HepG2 (cell line): Measurements from ENCODE around the gene ZNF655.

Experiments used
- ATAD3A ChIP-seq: sonication (generic); formaldehyde crosslinking; IDR thresholded peaks from 2 replicates; pipeline ENCODE4 v1.4.0; 2020; ENCODE audit warnings: missing genetic modification reagents
- CTCF ChIP-seq: sonication (generic); formaldehyde crosslinking; IDR thresholded peaks from 2 replicates; pipeline ENCODE4 v1.5.0; 2020; ENCODE audit warnings: mild to moderate bottlenecking, missing genetic modification reagents, moderate library complexity
- ETV6 ChIP-seq: sonication (generic); formaldehyde crosslinking; conservative IDR thresholded peaks from 2 replicates; pipeline ENCODE4 v1.4.0; 2020; ENCODE audit warnings: missing genetic modification reagents
- PCBP1 ChIP-seq: fragments of 200-400 bp; formaldehyde crosslinking; IDR thresholded peaks from 2 replicates; pipeline ENCODE4 v1.6.1; 2017; ENCODE audit warnings: mild to moderate bottlenecking, low read depth, low read length, borderline replicate concordance
- POLR2G ChIP-seq: fragments of 200-400 bp; formaldehyde crosslinking; IDR thresholded peaks from 2 replicates; pipeline ENCODE4 v1.6.1; 2018; ENCODE audit warnings: mild to moderate bottlenecking, low read depth, low read length, moderate library complexity
- SATB2 ChIP-seq: sonication (generic); formaldehyde crosslinking; IDR thresholded peaks from 2 replicates; pipeline ENCODE4 v1.5.0; 2020; ENCODE audit warnings: missing genetic modification reagents
- SMAD3 ChIP-seq: sonication (generic); formaldehyde crosslinking; IDR thresholded peaks from 2 replicates; pipeline ENCODE4 v1.4.0; 2020; ENCODE audit warnings: missing genetic modification reagents
- TBP ChIP-seq: sonication (generic); formaldehyde crosslinking; IDR thresholded peaks from 2 replicates; pipeline ENCODE4 v1.5.0; 2020; ENCODE audit warnings: missing genetic modification reagents
- TCF12 ChIP-seq, 2 experiments: fragments of 450-650 bp in 1 of 2; sonication (generic) in 1 of 2; formaldehyde crosslinking in 1 of 2; IDR thresholded peaks; 2 replicates each; pipeline versions ENCODE4 v1.6.1 to v1.8.0; 2017 to 2022; ENCODE audit warnings: antibody characterized with exemption in 1 of 2, mild to moderate bottlenecking in 1 of 2, missing genetic modification reagents in 1 of 2, moderate library complexity in 1 of 2
- YY1 ChIP-seq: IDR thresholded peaks from 2 replicates; pipeline ENCODE4 v1.6.1; 2011; ENCODE audit warnings: low read length, low read depth, moderate library complexity, mild to moderate bottlenecking; ENCODE audit not compliant: insufficient read depth, insufficient replicate concordance

DNA sequence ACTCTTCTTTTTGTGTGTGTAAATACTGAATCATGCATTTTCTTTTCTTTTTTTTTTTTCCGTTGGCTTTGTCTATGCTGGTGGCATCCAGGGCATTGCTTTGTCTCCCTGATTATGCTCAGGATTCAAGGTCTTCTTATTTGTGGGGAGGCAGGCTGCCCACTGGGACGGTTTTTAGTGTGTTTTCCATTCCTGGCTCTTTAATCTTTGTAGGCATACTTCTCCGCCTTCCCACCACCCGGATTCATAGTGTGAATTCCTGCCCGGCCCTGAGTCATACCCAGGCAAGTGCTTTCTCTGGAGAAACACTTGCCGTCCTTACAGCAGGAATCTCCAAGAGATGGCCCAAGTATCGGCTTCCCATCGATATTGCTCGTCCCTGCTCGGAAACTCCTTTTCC lies 5.2 kb downstream of the ZNF655 start:
- TF ChIP-seq ETV6 (CRISPR knock-in tag) (no peak), TCF12 (IDR thresholded peaks at IDR 0.05) (no peak), TCF12 (CRISPR knock-in tag; IDR thresholded peaks at IDR 0.05) (no peak), TBP (CRISPR knock-in tag) (no peak), YY1 (no peak), SATB2 (CRISPR knock-in tag) (no peak), PCBP1 (no peak), CTCF (CRISPR knock-in tag) (no peak), ATAD3A (CRISPR knock-in tag) (no peak), POLR2G (no peak), SMAD3 (CRISPR knock-in tag) (no peak)
